ENCODE results near the gene AFF1. TPM values are rescaled to one million over a fixed set of nuclear protein-coding genes. Genes with fewer than 3 reads are reported as not detected.

The AFF1 gene
- total RNA-seq, 4 donors from 2014 or later = 59.7 to 78.1 (median 65.9) TPM

DNA sequence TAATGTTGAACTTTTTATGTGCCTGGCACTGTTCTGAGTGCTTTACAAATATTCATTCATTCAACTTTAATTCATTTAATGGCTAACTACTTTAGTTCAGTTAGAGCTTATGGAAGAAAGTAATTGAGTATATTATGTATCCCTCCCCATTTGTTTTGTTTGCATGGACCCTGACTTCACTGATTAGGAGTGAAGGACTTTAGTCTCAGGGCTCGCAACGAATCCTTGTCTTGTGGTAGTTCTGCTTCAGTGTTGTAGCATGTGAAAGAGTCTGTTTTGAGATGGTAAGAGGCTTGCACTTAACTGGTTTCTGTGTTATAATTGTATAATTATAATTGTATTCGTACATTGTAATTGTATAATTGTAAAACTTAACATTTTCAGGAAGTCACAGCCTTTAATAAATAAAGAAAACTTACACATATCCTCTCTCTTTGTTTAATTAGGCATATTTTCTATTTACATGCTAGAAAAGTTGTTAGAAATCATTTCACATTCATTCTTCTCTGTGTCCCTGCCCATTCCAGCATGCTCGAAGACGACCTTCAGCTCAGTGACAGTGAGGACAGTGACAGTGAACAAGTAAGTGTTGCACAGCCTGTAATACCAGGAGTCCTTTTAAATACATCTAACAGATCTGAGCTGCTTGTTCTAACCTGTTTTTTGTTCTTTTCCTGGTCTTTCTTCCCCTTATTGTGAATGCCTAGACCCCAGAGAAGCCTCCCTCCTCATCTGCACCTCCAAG lies 170.5 kb downstream of the AFF1 start:
- no peak for TF ChIP-seq EP300 (IDR thresholded peaks at IDR 0.05)
- TF ChIP-seq POLR2A (IDR thresholded peaks at IDR 0.05) = no peak
- TF ChIP-seq CTCF (IDR thresholded peaks at IDR 0.05) = no peak
- TF ChIP-seq POLR2AphosphoS5 (IDR thresholded peaks at IDR 0.05) = no peak
- H3K27ac ChIP-seq = peak overlapping the region in 2 of 4 donors; percentile 68 to 79
- WGBS, 2 donors (ENCODE audit: low coverage in 1 of 2) = 92% methylated on average over 3 to 5 of the region's 5 CpGs

DNA sequence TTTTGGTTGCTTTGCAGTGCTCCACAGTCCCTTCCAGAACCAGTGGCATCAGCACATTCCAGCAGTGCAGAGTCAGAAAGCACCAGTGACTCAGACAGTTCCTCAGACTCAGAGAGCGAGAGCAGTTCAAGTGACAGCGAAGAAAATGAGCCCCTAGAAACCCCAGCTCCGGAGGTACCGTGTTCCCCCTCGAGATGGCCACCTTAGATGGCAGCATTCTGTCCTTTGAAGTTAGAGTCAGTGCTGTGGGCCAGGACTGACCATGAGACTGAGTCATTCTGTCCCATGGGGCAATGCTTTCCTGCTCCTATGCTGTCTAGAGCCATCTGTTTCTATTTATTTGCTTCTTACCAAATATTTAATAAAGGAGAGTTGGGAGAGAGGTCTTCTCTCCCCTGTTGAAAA lies 173.3 kb downstream of the AFF1 start:
- ATAC-seq = peak; percentile 86

More for the DNA sequence above, 170.5 kb downstream of the AFF1 start:
- peaks cover 0 to 34% of the 10 kb centered on the region in 2 donors for H3K36me3 ChIP-seq
- peaks cover 21 to 88% (median 24%) of the 10 kb centered on the region in 3 donors for H3K4me1 ChIP-seq
- H3K4me3 ChIP-seq = no peak overlapping the region
- ATAC-seq = no peak
- H3K27me3 ChIP-seq = no peaks in the 10 kb centered on the region
- H3K9me3 ChIP-seq = no peaks in the 10 kb centered on the region

GRCh38 chr4:87109121-87109520 lies 174.3 kb downstream of the AFF1 start:
- Histone ChIP-seq H3K27ac (peak overlapping the region in 3 of 4 donors; percentile 74 to 76 (median 75)), H3K4me1 (peaks cover 11 to 56% (median 15%) of the 10 kb centered on the region in 3 donors), H3K36me3 (peaks cover 0 to 53% of the 10 kb centered on the region in 2 donors), H3K9me3 (no peaks in the 10 kb centered on the region), H3K4me3 (no peak overlapping the region), H3K27me3 (no peaks in the 10 kb centered on the region)
- TF ChIP-seq CTCF (IDR thresholded peaks at IDR 0.05) (no peak), EP300 (IDR thresholded peaks at IDR 0.05) (no peak), POLR2AphosphoS5 (IDR thresholded peaks at IDR 0.05) (no peak), POLR2A (IDR thresholded peaks at IDR 0.05) (no peak)
- ATAC-seq = no peak
- WGBS, 2 donors (ENCODE audit: low coverage in 1 of 2) = 49 to 67% methylated on average over 3 of the region's 3 CpGs

More for the DNA sequence above, 173.3 kb downstream of the AFF1 start:
- no peaks in the 10 kb centered on the region for H3K9me3 ChIP-seq
- 20 to 26% methylated on average over 2 to 5 of the region's 5 CpGs for WGBS, 2 donors (ENCODE audit: low coverage in 1 of 2)
- no peaks in the 10 kb centered on the region for H3K27me3 ChIP-seq
- peaks cover 18 to 65% (median 23%) of the 10 kb centered on the region in 3 donors for H3K4me1 ChIP-seq
- H3K27ac ChIP-seq = peak overlapping the region; percentile 68 to 76 (median 74)
- no peak overlapping the region for H3K4me3 ChIP-seq
- TF ChIP-seq CTCF (IDR thresholded peaks at IDR 0.05) = no peak
- TF ChIP-seq POLR2AphosphoS5 (IDR thresholded peaks at IDR 0.05) = peak; percentile 81
- H3K36me3 ChIP-seq = peaks cover 0 to 48% of the 10 kb centered on the region in 2 donors

- Histone ChIP-seq H3K4me3 (no peak overlapping the region), H3K4me1 (peaks cover 11 to 47% (median 14%) of the 10 kb centered on the region in 3 donors), H3K36me3 (peaks cover under 1 to 61% of the 10 kb centered on the region in 2 donors), H3K9me3 (no peaks in the 10 kb centered on the region), H3K27me3 (no peaks in the 10 kb centered on the region), H3K27ac (peak overlapping the region in 1 of 4 donors; percentile 75)
- no peak for ATAC-seq
- TF ChIP-seq POLR2A (IDR thresholded peaks at IDR 0.05) (no peak), POLR2AphosphoS5 (IDR thresholded peaks at IDR 0.05) (no peak), CTCF (IDR thresholded peaks at IDR 0.05) (no peak), EP300 (IDR thresholded peaks at IDR 0.05) (no peak)
- 94 to 100% methylated on average over 1 of the region's 1 CpG for WGBS, 2 donors (ENCODE audit: low coverage in 1 of 2)
Measured at GRCh38 chr4:87109945-87110344, 175.1 kb downstream of the AFF1 start.

- H3K27me3 ChIP-seq = no peaks in the 10 kb centered on the region
- whole genome bisulfite sequencing, 2 donors (ENCODE audit: low coverage in 1 of 2) = 69 to 94% methylated on average over 4 of the region's 4 CpGs
- H3K36me3 ChIP-seq = peaks cover 4 to 68% of the 10 kb centered on the region in 2 donors
- ATAC-seq = no peak
- peaks cover 13 to 44% (median 18%) of the 10 kb centered on the region in 3 donors for H3K4me1 ChIP-seq
- no peak overlapping the region for H3K27ac ChIP-seq
- no peaks in the 10 kb centered on the region for H3K9me3 ChIP-seq
- H3K4me3 ChIP-seq = no peak overlapping the region
- TF ChIP-seq CTCF (IDR thresholded peaks at IDR 0.05) = no peak
- TF ChIP-seq POLR2A (IDR thresholded peaks at IDR 0.05) = no peak
- no peak for TF ChIP-seq POLR2AphosphoS5 (IDR thresholded peaks at IDR 0.05)
- no peak for TF ChIP-seq EP300 (IDR thresholded peaks at IDR 0.05)
Measured at GRCh38 chr4:87112063-87112462, 177.3 kb downstream of the AFF1 start.

Data from gastroesophageal sphincter (tissue), 4 donors.